ENCODE measurements around the gene SPAG4.

Gene SPAG4

GRCh38 chr20:35603695-35604448, 11.8 kb upstream of the SPAG4 start:
- Histone ChIP-seq H3K4me1 (ENCODE audit: insufficient read depth, low read length) (no peaks in the 10 kb centered on the region), H3K36me3 (ENCODE audit: insufficient read depth, low read length) (no peaks in the 10 kb centered on the region)

GRCh38 chr20:35604449-35604747, 11.2 kb upstream of the SPAG4 start:
- Histone ChIP-seq H3K36me3 (ENCODE audit: insufficient read depth, low read length) (no peaks in the 10 kb centered on the region), H3K9ac (ENCODE audit: low read depth, low read length) (no peak overlapping the region), H3K4me1 (ENCODE audit: insufficient read depth, low read length) (no peaks in the 10 kb centered on the region), H3K9me3 (ENCODE audit: control insufficient read depth, insufficient read depth, low read length) (no peaks in the 10 kb centered on the region)

More at GRCh38 chr20:35603695-35604448, 11.8 kb upstream of the SPAG4 start:
- Histone ChIP-seq H3K9ac (ENCODE audit: low read depth, low read length) (no peak overlapping the region), H3K9me3 (ENCODE audit: control insufficient read depth, insufficient read depth, low read length) (no peaks in the 10 kb centered on the region)

GRCh38 chr20:35606127-35606526, 9.5 kb upstream of the SPAG4 start:
- H3K9me3 ChIP-seq (ENCODE audit: control insufficient read depth, insufficient read depth, low read length): no peaks in the 10 kb centered on the region
- H3K9ac ChIP-seq (ENCODE audit: low read depth, low read length): no peak overlapping the region
- no peaks in the 10 kb centered on the region for H3K4me1 ChIP-seq (ENCODE audit: insufficient read depth, low read length)

GRCh38 chr20:35607003-35607735, 8.5 kb upstream of the SPAG4 start:
- no peak overlapping the region for H3K9ac ChIP-seq (ENCODE audit: low read depth, low read length)
- no peaks in the 10 kb centered on the region for H3K9me3 ChIP-seq (ENCODE audit: control insufficient read depth, insufficient read depth, low read length)
- no peaks in the 10 kb centered on the region for H3K4me1 ChIP-seq (ENCODE audit: insufficient read depth, low read length)
- H3K36me3 ChIP-seq (ENCODE audit: insufficient read depth, low read length): no peaks in the 10 kb centered on the region

More at GRCh38 chr20:35606127-35606526, 9.5 kb upstream of the SPAG4 start:
- no peaks in the 10 kb centered on the region for H3K36me3 ChIP-seq (ENCODE audit: insufficient read depth, low read length)

- no peaks in the 10 kb centered on the region for H3K36me3 ChIP-seq (ENCODE audit: insufficient read depth, low read length)
- no peak overlapping the region for H3K9ac ChIP-seq (ENCODE audit: low read depth, low read length)
- H3K9me3 ChIP-seq (ENCODE audit: control insufficient read depth, insufficient read depth, low read length): no peaks in the 10 kb centered on the region
- H3K4me1 ChIP-seq (ENCODE audit: insufficient read depth, low read length): no peaks in the 10 kb centered on the region
Observed at GRCh38 chr20:35610833-35611427, 4.7 kb upstream of the SPAG4 start.

GRCh38 chr20:35611482-35611881, 4.1 kb upstream of the SPAG4 start:
- no peaks in the 10 kb centered on the region for H3K4me1 ChIP-seq (ENCODE audit: insufficient read depth, low read length)
- H3K36me3 ChIP-seq (ENCODE audit: insufficient read depth, low read length): no peaks in the 10 kb centered on the region
- H3K9me3 ChIP-seq (ENCODE audit: control insufficient read depth, insufficient read depth, low read length): no peaks in the 10 kb centered on the region
- no peak overlapping the region for H3K9ac ChIP-seq (ENCODE audit: low read depth, low read length)

- Histone ChIP-seq H3K4me1 (ENCODE audit: insufficient read depth, low read length) (no peaks in the 10 kb centered on the region), H3K9ac (ENCODE audit: low read depth, low read length) (peak overlapping the region; percentile 55; the same call in 1 of the 2 replicates), H3K36me3 (ENCODE audit: insufficient read depth, low read length) (no peaks in the 10 kb centered on the region; the same call in 1 of the 2 replicates), H3K9me3 (ENCODE audit: control insufficient read depth, insufficient read depth, low read length) (no peaks in the 10 kb centered on the region)
Observed at GRCh38 chr20:35616465-35617396, 1.1 kb downstream of the SPAG4 start.

GRCh38 chr20:35617397-35618262, 2.0 kb downstream of the SPAG4 start:
- no peaks in the 10 kb centered on the region; the same call in 1 of the 2 replicates for H3K36me3 ChIP-seq (ENCODE audit: insufficient read depth, low read length)
- H3K9me3 ChIP-seq (ENCODE audit: control insufficient read depth, insufficient read depth, low read length): no peaks in the 10 kb centered on the region
- H3K9ac ChIP-seq (ENCODE audit: low read depth, low read length): peak overlapping the region; percentile 55; the same call in 1 of the 2 replicates
- H3K4me1 ChIP-seq (ENCODE audit: insufficient read depth, low read length): no peaks in the 10 kb centered on the region

GRCh38 chr20:35618263-35619131, 2.9 kb downstream of the SPAG4 start:
- Histone ChIP-seq H3K9ac (ENCODE audit: low read depth, low read length) (peak overlapping the region; percentile 55; the same call in 1 of the 2 replicates), H3K4me1 (ENCODE audit: insufficient read depth, low read length) (no peaks in the 10 kb centered on the region), H3K9me3 (ENCODE audit: control insufficient read depth, insufficient read depth, low read length) (no peaks in the 10 kb centered on the region), H3K36me3 (ENCODE audit: insufficient read depth, low read length) (no peaks in the 10 kb centered on the region; the same call in 1 of the 2 replicates)

- no peaks in the 10 kb centered on the region; the same call in 1 of the 2 replicates for H3K36me3 ChIP-seq (ENCODE audit: insufficient read depth, low read length)
- H3K9me3 ChIP-seq (ENCODE audit: control insufficient read depth, insufficient read depth, low read length): no peaks in the 10 kb centered on the region
- H3K9ac ChIP-seq (ENCODE audit: low read depth, low read length): peak overlapping the region; percentile 52; the same call in 1 of the 2 replicates
- H3K4me1 ChIP-seq (ENCODE audit: insufficient read depth, low read length): no peaks in the 10 kb centered on the region
Observed at GRCh38 chr20:35619196-35620095, 3.8 kb downstream of the SPAG4 start.

GRCh38 chr20:35620818-35621559, 5.4 kb downstream of the SPAG4 start:
- Histone ChIP-seq H3K4me1 (ENCODE audit: insufficient read depth, low read length) (no peaks in the 10 kb centered on the region), H3K9me3 (ENCODE audit: control insufficient read depth, insufficient read depth, low read length) (no peaks in the 10 kb centered on the region), H3K9ac (ENCODE audit: low read depth, low read length) (no peak overlapping the region), H3K36me3 (ENCODE audit: insufficient read depth, low read length) (peaks cover 7% of the 10 kb centered on the region)
